ENCODE measurements around the gene KCNB1. TPM values are rescaled to one million over a fixed set of nuclear protein-coding genes. Genes with fewer than 3 reads are reported as not detected.
"Not testable (repeated sequence)": the region's sequence is repeated elsewhere in the genome, so short reads cannot be mapped to it uniquely, and the experiment has no call there.

KCNB1 gene
- total RNA-seq, 1 donor from 2014 or later: 4.9 TPM

- intact Hi-C loops (cut with DNase I): no loop called here
- ATAC-seq: no peak
- no peak for DNase-seq (ENCODE audit: low spot score)
Observed at GRCh38 chr20:49419785-49420184, 62.7 kb downstream of the KCNB1 start.

- intact Hi-C loops (cut with DNase I): no loop called here
- ATAC-seq (peak; percentile 16), DNase-seq (ENCODE audit: low spot score) (no peak)
Observed at GRCh38 chr20:49418809-49419208, 63.7 kb downstream of the KCNB1 start.

- no peak for DNase-seq (ENCODE audit: low spot score)
- intact Hi-C loops (cut with DNase I): no loop called here
- no peak for ATAC-seq
Observed at GRCh38 chr20:49417843-49418555, 64.5 kb downstream of the KCNB1 start.

DNA sequence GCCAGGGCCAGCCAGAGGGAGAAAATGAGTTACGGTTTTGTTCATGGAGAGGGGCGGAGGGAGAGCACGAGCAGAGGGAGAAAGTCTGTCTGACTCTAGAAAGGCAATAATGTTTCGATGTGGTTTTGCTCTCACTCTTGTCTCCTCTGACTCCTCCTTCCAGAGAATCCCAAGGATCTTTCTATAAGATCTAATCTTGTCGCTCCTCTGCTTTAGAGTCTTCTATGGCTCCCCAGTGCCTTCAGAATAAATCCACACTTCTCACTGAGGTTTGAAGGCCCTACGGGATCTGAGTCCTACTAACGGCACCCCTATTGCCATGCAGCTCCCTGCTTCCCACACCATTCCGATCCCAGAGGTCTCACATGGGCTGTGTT, 66.8 kb downstream of the KCNB1 start:
- intact Hi-C loops (cut with DNase I): no loop called here
- DNase-seq (ENCODE audit: low spot score): no peak
- no peak for ATAC-seq

- intact Hi-C loops (cut with DNase I): no loop called here
- DNase-seq (ENCODE audit: low spot score) (no peak), ATAC-seq (no peak)
Observed at GRCh38 chr20:49415005-49415667, 67.3 kb downstream of the KCNB1 start.

- intact Hi-C loops (cut with DNase I): no loop called here
- DNase-seq (ENCODE audit: low spot score) (no peak), ATAC-seq (no peak)
Observed at GRCh38 chr20:49413677-49414076, 68.8 kb downstream of the KCNB1 start.

DNA sequence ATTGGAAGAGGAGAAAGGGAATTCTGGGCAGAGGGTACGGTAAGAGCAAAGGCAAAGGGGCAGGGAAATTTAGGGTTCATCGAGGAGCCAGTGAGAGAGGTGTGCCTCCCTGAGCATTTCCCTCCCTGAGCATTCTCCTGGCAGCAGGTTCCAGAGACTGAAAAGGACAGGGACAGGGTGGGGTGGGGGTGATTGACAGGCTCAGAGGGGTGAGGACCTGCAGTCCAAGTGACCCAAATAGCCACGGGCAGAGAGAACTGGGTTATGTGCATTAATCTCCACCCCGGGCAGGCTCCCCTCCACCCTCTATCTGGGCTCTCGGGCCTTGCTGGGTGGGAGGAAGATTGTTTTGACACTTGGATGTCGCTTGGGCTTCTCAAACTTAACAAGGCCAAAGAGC, 69.5 kb downstream of the KCNB1 start:
- intact Hi-C loops (cut with DNase I): no loop called here
- no peak for ATAC-seq
- no peak for DNase-seq (ENCODE audit: low spot score)

GRCh38 chr20:49412254-49412653, 70.2 kb downstream of the KCNB1 start:
- DNase-seq (ENCODE audit: low spot score): no peak
- intact Hi-C loops (cut with DNase I): no loop called here

DNA sequence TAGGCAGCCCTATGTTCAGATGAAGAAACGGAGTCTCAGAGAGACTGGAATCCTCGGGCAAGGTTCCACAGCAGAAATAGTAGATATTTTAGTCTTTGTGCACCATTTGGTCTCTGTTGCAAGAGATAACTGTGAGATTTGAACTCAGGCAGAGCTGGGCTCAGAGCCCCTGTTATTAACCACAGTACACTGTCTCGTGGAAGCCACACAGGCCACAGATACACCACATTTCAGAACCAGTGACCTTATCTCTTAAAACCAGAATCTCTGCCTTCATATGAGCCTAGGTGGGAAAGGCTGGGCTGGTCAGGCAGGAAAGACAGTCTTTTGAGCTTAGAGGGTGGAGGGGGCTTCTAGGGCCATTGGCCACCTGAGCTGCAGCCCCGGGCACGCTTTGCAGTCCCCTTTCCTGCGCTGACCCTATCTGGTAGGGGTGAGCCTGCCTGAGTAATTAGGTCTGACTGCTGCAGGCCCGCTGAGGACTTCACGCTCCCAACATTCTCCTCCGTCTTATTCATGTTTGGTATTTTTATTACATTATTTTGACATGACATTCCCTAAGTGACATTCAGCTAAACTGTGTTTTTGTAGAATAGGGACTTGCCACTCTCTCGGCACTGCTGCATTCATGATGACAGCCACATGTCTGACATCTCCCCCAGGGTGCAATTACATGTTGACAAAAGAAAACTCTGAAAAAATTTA, 71.1 kb downstream of the KCNB1 start:
- DNase-seq (ENCODE audit: low spot score) (no peak), ATAC-seq (no peak)
- intact Hi-C loops (cut with DNase I): no loop called here

More at GRCh38 chr20:49412254-49412653, 70.2 kb downstream of the KCNB1 start:
- ATAC-seq: no peak

- ATAC-seq; DNase-seq (ENCODE audit: low spot score); intact Hi-C loops (cut with DNase I): not testable (repeated sequence)
Observed at GRCh38 chr20:49409975-49410621, 72.4 kb downstream of the KCNB1 start.

- DNase-seq (ENCODE audit: low spot score): no peak
- no peak for ATAC-seq
- intact Hi-C loops (cut with DNase I): no loop called here
Observed at GRCh38 chr20:49409302-49409974, 73.0 kb downstream of the KCNB1 start.

DNA sequence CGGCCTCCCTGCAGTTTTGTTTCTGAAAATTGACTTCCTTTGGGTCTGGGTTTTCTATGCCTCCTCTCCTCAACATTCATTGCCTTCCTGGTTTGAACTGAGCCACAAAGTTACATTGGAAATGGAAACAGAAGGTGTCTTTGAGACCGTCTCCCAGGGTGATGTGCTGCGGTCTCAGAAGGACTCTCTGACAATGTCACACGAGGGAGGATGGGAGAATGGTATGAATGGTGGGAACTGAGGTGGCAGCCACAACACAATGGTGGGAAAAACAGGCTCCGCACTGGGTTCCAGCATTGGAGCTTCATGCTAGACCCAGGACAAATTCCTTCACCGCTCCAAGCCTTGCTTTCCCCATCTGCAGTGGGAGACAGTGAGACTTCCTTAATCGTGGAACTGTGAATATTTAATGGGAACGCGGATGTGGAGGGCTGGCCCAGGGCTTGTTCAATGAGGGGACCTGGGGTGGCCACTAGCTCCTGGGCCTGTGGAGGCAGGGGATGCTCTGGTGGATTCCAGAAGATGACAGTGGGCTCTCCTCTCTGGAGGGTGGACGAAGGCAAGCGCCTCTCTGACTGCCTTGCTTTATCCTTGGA, 73.9 kb downstream of the KCNB1 start:
- ATAC-seq (no peak), DNase-seq (ENCODE audit: low spot score) (no peak)
- intact Hi-C loops (cut with DNase I): no loop called here

DNA sequence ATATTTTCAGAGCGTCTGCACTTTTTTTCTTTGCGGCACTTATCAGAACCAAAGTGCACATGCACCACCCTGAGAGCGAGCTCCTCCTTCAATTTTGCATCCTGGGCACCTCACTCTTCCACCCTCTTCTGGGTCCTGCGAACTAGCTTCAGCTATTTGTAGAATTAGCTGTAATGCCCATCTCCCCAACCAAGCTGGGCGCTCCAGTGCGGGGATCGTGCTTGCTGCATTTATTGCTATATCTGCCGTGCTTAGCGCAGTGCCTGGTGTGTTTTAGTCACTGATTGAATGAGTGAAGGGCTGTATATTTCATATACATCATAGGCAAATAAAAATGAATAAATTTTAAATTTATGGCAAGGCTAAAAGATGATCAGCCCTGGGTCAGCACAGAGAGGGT, 75.8 kb downstream of the KCNB1 start:
- DNase-seq (ENCODE audit: low spot score): no peak
- ATAC-seq: no peak
- intact Hi-C loops (cut with DNase I): no loop called here

- ATAC-seq (no peak), DNase-seq (ENCODE audit: low spot score) (no peak)
- intact Hi-C loops (cut with DNase I): no loop called here
Observed at GRCh38 chr20:49405696-49406095, 76.8 kb downstream of the KCNB1 start.

DNA sequence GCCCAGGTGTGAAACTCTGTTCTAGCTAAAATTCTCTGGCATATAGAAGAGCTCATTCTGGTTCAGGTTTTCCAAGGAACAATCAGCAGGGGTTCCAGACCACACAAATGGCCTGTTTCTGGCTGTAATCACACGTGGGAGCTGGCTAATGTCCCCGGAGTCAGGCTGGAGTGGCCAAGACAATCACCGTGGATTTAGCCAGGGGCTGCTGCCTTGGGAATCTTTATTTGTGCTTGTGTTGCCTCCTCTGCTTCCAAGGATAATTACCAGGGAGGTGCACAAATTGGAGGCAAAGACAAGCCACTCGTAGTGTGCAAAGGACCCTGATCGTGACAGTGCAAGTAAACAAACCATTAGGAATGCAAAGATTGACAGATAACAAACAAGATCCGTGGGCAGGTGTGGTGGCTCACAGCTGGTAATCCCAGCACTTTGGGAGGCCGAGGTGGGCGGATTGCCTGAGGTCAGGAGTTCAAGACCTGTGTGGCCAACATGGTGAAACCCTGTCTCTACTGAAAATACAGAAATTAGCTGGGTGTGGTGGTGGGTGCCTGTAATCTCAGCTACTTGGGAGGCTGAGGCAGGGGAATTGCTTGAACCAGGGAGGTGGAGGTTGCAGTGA, 77.3 kb downstream of the KCNB1 start:
- DNase-seq (ENCODE audit: low spot score) (no peak), ATAC-seq (no peak)
- intact Hi-C loops (cut with DNase I): no loop called here

DNA sequence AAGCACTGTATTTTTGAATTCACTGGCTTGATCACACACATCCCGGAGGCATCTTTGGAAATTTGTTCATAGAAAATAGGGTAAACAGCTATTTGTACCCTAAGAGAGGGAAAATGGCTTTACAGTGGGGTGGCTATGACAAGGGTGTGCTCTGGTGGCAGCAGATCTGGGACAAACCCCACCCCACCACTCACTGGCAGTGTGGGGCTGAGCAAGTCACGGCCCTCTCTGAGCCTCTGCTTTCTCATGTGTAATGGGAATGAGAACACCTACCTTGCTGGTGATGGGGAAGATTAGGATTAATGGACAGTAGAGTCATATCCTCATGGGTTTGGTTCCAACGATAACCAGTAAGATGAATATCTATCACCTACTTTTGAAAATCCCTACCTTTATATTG, 78.0 kb downstream of the KCNB1 start:
- ATAC-seq (no peak), DNase-seq (ENCODE audit: low spot score) (no peak)
- intact Hi-C loops (cut with DNase I): no loop called here

DNA sequence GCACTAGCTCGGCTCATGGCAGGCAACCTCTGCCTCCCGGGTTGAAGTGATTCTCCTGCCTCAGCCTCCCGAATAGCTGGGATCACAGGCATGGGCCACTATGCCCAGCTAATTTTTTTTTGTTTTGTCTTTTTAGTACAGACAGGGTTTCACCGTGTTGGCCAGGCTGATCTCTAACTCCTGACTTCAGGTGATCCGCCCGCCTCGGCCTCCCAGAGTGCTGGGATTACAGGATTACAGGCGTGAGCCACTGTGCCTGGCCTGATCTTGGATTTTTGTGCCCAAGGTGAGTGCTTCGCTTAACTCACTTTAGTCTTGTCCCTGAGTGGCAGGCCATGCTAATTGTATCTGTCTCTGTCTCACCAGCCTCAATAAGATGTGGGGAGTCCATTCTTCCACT, 78.6 kb downstream of the KCNB1 start:
- DNase-seq (ENCODE audit: low spot score) (no peak), ATAC-seq (no peak)
- intact Hi-C loops (cut with DNase I): no loop called here

DNA sequence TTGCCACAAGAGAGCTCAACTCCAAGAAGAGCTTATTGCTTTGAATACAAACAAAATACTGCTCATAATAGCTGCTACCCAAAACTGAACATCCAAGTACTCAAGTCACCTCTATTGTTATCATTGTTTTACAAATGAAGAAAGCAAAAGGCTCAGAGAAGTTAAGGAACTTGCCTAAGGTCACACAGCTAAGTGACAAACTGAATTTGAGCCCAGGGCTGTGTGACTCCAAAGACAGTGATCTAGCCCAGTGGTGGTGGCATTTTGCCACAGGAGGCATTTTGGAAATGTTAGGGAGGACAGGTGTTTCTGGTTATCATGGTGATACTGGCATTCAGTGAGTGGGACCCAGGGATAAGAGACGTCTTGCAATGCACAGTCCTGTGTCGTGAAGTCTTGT, 79.5 kb downstream of the KCNB1 start:
- no peak for ATAC-seq
- intact Hi-C loops (cut with DNase I): no loop called here
- no peak for DNase-seq (ENCODE audit: low spot score)

Measured in sciatic nerve (tissue), 2 donors.